NCI-H1048 (cell line): ENCODE measurements around the gene PCMT1.
"Not testable (repeated sequence)": the region's sequence is repeated elsewhere in the genome, so short reads cannot be mapped to it uniquely, and the experiment has no call there.

Source experiments
- DNase-seq: peaks from one replicate; lab custom pipeline; 2025; lab: John Stamatoyannopoulos, UW

PCMT1 gene

DNA sequence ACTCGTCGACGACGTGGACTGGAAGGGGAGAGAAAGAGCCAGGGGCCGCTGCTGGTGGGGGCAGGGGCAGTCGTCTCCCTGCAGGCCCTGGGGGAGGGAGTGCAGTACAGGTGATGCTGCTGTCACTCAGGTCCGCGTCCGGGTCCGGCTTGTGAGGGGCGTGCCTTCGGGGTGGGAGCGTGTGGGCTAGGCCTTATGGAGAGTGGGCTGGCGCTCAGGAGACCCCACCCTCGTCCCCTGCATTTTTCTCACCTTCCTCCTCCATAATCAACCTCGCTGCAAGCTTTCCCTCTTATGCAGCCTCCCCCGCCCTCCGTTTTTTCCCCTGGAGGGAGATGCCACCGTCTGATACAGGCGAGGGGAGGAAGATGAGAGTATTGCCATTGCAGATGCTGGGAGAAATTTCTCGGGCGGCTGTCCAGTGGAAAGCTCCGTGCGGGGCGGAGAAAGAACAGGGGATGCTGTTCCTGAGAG is 632 bp downstream of the PCMT1 start:
- DNase-seq: peak; percentile 47

DNA sequence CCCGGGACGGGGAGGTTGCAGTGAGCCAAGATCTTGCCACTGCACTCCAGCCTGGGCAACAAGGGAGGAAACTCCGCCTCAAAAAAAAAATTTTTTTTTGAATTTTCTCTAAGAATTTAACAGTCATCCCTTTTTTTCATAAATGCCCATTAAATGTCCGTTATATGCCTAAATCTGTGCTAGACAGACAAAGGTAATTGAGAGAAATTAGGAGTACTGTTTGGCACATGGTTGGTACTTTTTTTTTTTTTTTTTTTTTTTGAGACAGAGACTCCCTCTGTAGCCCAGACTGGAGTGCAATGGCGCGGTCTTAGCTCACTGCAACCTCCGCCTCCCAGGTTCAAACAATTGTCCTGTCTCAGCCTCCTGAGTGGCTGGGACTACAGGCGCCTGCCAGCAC is 1.7 kb downstream of the PCMT1 start:
- DNase-seq: no peak

DNA sequence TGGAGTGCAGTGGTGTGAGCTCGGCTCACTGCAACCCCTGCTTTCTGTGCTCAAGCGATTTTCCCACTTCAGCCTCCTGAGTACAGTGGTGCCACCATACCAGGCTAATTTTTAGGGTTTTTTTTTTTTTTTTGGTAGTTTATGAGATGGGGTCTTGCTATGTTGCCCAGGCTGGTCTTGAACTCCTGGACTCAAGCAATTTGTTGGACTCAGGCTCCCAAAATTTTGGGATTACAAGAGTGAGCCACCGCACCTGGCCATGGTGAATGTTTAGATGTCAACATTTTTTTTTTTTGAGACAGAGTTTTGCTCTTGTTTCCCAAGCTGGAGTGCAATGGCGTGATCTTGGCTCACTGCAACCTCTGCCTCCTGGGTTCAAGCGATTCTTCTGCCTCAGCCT is 2.4 kb downstream of the PCMT1 start:
- DNase-seq: not testable (repeated sequence)

DNA sequence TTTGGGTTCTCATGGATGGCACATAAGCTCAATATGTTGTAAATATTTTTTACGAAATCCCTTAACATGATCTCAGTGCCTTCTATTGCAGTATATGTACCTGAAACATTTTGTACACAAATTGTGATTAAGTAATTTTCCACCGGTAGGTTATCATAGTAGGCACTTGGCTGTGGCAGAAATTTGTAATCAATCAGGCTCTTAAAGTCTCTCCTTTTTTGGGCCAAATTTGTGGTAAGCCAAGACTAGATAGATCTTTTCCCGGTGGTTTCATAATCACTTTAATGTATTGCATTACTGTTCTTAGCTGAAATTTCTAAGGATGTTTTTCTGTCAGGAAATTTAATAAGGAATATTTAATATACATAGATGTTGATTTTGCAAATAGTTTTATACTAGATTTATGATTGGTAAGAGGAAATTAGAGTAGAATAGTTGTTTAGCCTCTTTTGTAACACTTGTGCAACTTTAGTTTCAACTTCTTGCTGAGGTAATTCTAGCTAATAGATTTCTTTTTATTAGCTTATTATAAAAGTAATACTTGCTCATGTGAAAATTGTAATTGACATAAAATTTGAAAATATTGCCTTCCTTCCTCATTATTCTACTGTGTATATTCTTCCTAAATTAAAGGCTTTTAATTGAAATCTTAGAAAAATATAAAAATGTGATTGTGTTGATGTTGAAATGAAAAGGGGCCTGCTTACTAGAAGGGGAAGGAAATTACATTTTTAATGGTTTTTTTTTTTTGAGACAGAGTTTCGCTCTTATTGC is 3.2 kb downstream of the PCMT1 start:
- DNase-seq: no peak

DNA sequence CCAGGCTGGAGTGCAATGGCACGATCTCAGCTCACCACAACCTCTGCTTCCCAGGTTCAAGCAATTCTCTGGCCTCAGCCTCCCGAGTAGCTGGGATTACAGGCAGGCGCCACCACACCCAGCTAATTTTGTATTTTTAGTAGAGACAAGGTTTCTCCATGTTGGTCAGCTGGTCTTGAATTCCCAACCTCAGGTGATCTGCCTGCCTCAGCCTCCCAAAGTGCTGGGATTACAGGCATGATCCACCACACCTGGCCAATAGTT is 3.8 kb downstream of the PCMT1 start:
- DNase-seq: not testable (repeated sequence)

DNA sequence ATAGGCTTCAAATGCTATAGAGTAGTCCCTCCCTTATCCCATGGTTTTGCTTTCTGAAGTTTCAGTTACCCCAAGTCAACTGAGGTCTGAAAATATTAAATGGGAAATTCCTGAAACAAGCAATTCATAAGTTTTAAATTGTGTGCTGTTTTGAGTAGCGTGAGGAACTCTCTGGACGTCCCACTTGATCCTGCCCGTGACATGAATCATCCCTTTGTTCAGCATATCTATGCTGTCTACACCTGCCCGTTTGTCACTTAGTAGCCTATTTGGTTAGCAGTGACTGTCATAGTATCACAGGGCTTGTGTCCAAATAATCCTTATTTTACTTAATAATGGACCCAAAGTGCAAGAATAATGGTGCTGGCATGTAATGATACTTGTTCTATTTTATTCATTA is 5.0 kb downstream of the PCMT1 start:
- no peak for DNase-seq

DNA sequence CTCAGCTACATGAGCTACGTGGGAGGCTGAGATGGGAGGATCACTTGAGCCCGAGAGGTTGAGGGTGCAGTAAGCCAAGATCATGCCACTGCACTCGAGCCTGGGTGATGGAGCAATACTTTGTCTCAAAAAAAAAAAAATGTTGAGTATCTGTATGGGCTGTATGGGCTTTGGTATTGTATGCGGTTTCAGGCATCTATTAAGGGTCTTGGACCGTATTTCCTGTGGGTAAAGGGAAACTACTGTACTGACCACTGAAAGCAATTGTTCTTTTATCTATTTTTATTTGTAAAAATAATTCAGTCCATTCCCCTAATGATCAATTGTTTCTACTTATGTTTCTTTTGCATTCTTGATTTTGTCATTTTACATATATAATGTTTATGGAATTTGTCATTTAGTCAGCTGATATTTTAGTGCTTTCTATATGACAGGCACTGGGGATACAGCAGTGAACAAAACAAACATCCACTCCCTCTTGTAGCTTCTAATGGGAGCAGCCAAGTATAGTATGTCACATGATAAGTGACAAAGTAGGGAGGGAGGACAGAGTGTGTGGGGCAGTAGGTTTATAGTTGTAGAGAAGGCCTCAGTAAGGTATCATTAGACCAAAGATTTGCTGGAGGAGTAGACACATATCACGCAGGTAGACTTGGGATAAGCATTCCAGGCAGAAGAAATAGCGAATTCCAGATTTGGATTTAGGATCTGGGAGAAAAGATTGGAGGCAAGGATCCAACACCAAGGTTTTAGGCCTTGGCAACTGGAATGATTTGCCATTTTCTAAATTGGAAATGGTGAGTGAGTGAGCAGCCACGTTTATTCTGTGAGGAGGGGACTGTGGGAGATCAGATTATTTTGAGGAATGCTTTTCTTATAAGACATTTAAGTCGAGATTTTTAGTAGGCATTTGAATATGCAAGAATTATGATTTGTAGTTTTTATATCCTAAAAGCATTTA is 6.0 kb downstream of the PCMT1 start:
- no peak for DNase-seq

DNA sequence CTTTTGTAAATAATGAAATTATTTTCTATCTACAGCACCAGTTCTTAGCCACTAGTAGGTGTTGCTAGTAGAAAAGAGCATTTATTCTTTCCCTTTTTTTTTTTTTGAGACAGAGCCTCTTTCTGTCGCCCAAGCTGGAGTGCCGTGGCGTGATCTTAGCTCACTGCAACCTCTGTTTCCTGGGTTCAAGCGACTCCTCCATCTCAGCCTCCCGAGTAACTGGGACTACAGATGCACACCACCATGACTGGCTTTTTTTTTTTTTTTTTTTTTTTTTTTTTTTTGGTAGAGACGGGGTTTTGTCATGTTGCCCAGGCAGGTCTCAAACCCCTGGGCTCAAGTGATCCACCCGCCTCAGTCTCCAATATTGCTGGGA is 6.7 kb downstream of the PCMT1 start:
- no peak for DNase-seq

DNA sequence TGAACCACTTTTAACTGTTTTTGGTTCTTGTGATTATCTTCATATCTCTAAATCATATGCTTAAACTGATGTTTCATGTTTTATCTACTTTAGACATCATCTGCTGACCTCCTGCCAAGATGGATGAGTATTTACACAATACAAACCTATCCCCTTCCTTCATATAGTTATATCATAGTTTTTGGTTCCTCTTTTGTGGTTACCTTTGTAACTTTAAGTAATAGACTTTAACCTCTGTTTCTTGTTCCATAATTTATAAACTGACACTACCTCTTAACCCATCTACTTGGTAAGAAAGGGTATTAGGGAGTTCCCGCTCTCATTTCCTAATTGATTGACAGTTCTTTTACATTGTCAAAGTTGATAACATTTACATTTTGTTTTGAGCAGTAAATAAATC is 11.9 kb downstream of the PCMT1 start:
- no peak for DNase-seq

DNA sequence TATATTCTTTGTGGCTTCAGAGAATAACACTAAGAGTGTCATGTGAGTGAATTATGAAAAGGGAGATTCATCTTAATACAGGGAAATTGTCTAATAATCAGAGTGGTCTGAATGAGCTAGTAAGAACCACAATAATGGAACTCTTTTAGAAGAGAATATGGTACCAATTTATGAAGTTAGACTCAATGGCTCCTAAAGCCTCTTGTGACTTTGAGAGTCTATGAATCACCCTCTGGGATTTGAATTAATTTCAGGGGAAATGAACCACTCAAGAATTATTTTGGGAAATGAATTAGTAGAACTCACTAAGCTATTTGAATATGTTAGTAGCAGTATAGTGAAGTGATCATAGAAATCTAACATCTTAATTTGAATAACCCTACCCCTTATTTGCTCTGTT is 14.3 kb downstream of the PCMT1 start:
- DNase-seq: no peak

DNA sequence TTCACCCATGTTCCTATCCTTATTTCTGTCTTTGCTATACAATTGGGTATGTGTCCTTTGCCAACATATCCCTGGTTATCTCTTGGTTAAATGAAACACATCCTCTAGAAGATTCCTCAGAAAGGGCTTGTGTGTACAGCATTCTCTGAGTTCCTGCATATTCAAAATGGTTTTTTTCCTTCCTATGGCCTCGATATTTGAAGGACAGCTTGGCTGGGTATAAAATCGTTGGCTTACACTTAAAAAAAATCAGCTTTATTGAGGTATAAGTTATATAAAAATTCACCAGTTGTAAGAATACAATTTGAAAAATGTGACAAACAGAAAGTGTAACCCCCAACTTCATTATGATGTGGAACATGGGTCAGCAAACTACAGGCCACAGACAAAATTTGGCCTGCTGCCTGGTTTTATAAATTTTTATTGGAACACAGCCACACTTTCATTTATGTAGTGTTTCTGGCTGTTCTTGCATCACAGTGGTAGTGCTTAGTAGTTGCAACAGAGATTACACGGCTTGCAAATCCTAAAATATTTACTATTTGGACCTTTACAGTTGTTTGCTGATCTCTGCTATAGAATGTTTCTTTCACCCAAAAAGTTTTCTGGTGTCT is 16.7 kb downstream of the PCMT1 start:
- no peak for DNase-seq

DNA sequence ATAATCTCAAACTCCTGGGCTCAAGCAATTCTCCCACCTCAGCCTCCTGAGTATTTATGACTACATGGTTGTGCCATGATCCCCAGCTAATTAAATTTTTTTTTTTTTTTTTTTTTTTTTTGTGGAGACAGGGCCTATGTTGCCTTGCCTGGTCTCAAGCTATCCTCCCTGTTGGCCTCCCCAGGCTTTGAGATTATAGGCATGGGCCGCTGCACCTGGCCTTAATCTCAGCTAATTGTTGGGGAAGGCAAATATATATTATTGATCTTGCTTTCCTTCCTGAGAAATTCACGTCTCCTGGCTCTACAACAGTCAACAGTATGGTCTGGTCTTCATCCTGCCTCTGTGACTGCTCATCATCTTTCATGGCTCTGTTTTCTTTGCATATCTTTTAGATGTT is 20.1 kb downstream of the PCMT1 start:
- DNase-seq: no peak

DNA sequence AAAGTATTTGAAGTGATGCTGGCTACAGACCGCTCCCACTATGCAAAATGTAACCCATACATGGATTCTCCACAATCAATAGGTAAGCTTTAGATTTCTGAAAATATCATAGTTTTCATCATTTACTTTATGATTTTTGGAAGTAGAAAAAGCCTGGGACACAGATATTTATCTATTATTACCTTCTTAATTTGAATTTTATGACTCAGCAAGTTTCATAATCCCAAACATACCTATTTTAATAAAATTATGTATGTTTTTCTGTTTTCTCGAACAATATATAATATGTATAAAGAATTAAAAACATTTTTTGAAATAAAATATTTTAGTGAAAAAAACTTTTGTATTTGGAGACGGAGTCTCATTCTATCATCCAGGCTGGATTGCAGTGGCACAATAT is 21.6 kb downstream of the PCMT1 start:
- no peak for DNase-seq

DNA sequence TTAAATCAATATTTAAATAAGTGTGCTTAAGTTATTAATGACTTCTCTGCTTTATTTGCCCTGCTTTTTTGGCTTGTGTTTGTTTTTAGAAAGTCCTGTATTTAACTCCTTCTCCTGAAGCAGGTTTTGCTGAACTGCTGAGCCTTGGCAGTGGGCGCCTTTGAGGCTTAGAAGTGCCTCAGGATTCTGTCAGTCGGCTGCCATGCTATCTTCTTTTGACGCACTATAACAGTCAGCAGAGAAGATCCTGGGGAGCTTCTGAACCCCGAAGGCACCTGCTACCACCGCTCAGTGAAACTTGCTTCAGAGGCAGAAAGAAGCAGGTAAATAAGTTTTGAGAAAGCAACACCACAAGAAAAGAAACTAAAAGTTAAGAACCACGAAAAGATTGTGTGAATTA is 22.4 kb downstream of the PCMT1 start:
- DNase-seq: no peak

DNA sequence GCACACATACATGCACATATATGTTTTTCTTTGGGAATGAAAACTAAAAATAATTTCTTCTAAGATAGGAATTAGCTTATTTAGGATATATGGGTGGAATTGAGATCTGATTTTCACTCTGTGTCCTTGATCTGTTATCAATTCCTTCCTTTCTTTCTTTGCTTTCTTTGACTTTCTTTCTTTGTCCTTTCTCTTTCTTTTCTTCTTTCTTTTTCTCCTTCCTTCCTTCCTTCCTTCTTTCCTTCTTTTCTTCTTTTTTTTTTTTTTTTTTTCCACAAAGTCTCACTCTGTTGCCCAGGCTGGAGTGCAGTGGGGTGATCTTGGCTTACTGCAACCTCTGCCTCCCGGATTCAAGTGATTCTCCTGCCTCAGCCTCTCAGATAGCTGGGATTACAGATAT is 28.1 kb downstream of the PCMT1 start:
- DNase-seq: no peak

DNA sequence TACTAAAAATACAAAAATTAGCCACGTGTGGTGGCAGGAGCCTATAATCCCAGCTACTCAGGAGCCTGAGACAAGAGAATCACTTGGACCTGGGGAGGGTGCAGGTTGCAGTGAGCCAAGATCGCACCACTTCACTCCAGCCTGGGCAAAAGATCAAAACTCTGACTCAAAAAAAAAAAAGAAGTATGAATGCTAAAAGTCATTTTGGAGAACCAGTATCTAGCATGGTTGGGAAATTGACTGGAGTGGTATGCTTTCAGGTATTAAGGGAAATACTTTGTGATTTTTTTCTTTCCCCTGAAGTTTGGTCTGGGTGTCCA is 30.1 kb downstream of the PCMT1 start:
- no peak for DNase-seq

DNA sequence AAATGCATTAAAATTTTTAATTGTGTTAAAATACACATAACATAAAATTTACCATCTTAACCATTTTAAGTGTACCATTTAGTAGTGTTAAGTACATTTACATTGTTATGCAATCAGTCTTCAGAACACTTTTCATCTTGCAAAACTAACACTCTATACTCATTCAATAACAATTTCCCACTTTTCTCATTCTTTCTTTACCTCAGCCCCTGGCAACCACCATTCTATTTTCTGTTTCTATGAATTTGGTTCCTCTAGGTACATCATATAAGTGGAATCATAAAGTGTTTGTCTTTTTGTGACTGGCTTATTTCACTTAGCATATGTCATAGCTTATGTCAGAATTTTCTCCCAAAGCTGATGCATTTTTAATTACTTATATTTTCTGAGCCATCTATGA is 32.2 kb downstream of the PCMT1 start:
- no peak for DNase-seq

DNA sequence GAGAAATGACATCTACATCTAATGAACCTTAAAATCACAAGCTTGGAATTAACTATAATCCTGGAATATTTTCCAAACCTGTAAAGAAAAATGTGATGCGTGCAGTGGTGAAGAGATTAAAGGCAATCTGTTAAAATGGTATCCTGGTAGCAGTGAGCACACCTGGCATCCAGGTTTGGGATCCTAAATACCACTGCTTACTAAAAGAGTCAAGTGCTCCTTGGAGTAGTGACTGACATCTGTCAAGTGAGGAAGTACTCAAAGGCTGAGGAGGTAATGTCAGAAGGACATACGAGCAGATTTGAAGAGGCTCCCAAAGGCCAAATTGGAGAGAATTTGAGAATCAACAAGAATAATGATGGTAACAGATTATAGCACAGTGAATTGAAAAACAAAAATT is 32.8 kb downstream of the PCMT1 start:
- DNase-seq: no peak

DNA sequence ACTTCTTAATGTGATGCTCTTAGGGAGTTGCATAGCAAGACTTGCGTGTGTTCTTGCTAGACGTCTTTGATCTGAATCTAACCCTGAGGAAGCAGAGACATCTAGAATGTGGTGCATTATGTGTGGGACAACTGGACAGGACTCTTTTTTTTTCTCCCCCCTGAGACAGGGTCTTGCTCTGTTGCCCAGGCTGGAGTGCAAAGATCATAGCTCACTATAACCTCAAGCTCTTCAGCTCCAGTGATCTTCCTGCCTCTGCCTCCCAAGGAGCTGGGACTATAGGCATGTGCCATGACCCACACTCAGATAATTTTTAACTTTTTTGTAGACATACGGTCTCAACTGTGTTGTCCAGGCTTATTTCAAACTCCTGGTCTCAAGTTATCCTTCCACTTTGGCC is 34.0 kb downstream of the PCMT1 start:
- no peak for DNase-seq

DNA sequence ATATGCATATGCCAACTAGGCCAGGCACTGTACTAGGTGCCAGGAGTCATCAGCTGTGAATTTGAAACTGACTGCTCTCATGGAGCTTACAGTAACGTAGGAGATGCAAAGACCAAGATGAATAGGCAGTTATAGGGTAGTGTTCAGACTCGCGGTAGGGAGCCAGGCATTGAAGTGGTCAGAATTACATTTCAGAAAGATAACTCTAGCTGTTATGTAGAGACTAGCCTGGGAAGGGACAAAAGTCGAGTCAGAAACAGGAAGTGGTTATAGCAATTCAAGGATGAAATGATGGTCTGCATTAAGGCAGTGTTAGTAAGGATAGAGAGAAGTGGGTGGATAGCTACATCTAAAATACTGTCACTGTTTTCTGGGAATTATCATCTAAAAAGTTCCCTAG is 56.6 kb downstream of the PCMT1 start:
- DNase-seq: no peak

DNA sequence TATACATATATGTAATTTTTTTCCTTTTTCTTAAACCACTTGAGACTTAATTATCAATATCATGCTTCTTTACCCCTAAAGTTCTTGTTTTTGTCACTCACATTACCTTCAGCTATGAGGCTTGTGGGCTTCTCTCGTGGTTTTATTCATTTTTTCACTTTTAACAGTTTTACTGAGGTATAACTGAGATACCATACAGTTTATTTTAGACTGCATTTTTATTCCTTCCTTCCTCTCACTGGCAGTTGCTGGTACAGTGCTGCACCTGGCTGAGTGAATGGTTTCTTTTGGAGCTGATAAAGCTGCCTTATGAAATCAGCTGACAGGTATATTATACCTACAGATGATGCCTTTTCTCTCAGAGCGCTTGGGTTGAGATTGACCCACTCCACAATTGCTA is 60.3 kb downstream of the PCMT1 start:
- no peak for DNase-seq

DNA sequence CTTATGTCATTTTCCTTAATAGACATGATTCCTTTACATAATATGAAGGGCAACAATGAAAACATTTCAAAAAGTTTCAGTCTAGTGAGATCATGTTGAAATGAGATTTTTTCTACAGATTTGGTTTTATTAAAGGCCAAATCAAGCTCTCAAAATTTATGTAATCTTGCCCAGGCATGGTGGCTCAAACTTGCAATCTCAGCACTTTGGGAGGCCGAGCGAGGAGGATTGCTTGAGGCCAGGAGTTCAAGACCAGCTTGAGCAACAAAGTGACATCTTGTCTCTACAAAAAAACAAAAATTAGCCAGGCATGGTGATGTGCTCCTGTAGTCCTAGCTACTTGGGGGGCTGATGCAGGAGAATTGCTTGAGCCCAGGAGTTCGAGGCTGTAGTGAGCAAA is 63.8 kb downstream of the PCMT1 start:
- DNase-seq: no peak

DNA sequence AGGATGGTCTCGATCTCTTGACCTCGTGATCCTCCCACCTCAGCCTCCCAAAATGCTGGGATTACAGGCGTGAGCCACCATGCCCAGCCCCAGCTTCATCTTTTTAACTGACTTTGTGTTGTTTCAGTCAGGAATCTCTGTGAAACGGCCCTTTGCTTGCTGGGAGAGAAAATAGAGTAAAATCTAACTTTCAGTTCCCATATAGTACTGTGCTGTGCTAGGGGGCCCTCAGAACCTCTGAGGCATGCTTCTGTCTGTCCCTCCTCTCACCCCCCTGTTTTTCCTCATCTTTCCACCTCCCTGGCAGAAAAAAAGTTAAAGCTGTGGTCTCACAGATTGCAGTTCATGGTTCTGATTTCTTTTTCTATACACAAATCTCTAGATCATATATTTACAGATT is 66.2 kb downstream of the PCMT1 start:
- DNase-seq: no peak
